OCI-LY1 (cell line): Measurements from ENCODE around the gene ID2.

Experiments used
- H2AFZ ChIP-seq: fragments of 200-600 bp; sonication (generic), shearing (Covaris generic); 2 replicates; pipeline ENCODE4 v1.6.0; 2014; ENCODE audit warnings: antibody characterized with exemption, mild to moderate bottlenecking, low read length
- H3F3A ChIP-seq: fragments of 200-600 bp; sonication (generic), shearing (Covaris generic); 2 replicates; pipeline ENCODE4 v1.6.0; 2014; ENCODE audit warnings: mild to moderate bottlenecking, antibody characterized with exemption, low read length, moderate library complexity; ENCODE audit not compliant: insufficient read depth
- H3K27ac ChIP-seq: fragments of 200-600 bp; sonication (generic); 2 replicates; pipeline ENCODE4 v1.5.1; 2014; ENCODE audit warnings: low read length, mixed run types, mild to moderate bottlenecking, low read depth; ENCODE audit not compliant: poor library complexity, severe bottlenecking
- H3K27me3 ChIP-seq: fragments of 200-600 bp; sonication (generic); 2 replicates; pipeline ENCODE4 v1.6.0; 2014; ENCODE audit warnings: antibody characterized with exemption, mild to moderate bottlenecking, low read length, moderate library complexity; ENCODE audit not compliant: insufficient read depth
- H3K36me3 ChIP-seq: fragments of 200-600 bp; sonication (generic); 2 replicates; pipeline ENCODE4 v1.6.1; 2014; ENCODE audit warnings: mild to moderate bottlenecking, antibody characterized with exemption, low read length, moderate library complexity, mixed read lengths; ENCODE audit not compliant: insufficient read depth
- H3K4me1 ChIP-seq: fragments of 200-600 bp; sonication (generic); 2 replicates; pipeline ENCODE4 v1.5.1; 2014; ENCODE audit warnings: mild to moderate bottlenecking, low read length, moderate library complexity; ENCODE audit not compliant: insufficient read depth, severe bottlenecking
- H3K4me2 ChIP-seq: fragments of 200-600 bp; sonication (generic), shearing (Covaris generic); 2 replicates; pipeline ENCODE4 v1.6.1; 2014; ENCODE audit warnings: low read length
- H3K4me3 ChIP-seq: fragments of 200-600 bp; sonication (generic); 2 replicates; pipeline ENCODE4 v1.5.1; 2014; ENCODE audit warnings: low read length, low read depth, mild to moderate bottlenecking, mixed read lengths; ENCODE audit not compliant: poor library complexity, severe bottlenecking
- H3K79me2 ChIP-seq: fragments of 200-600 bp; shearing (Covaris generic); 2 replicates; pipeline ENCODE4 v1.6.1; 2016; ENCODE audit warnings: mixed run types, low read length, mixed read lengths; ENCODE audit not compliant: insufficient read depth
- H3K9ac ChIP-seq: fragments of 200-600 bp; sonication (generic), shearing (Covaris generic); 2 replicates; pipeline ENCODE4 v1.6.1; 2014; ENCODE audit warnings: mild to moderate bottlenecking, low read length, mixed read lengths
- H3K9me2 ChIP-seq: fragments of 200-600 bp; sonication (generic), shearing (Covaris generic); 2 replicates; pipeline ENCODE4 v1.6.1; 2014; ENCODE audit warnings: low read depth, mild to moderate bottlenecking, low read length, mixed read lengths
- H3K9me3 ChIP-seq: fragments of 200-600 bp; shearing (Covaris generic); 2 replicates; pipeline ENCODE4 v1.6.1; 2014; ENCODE audit warnings: low read length, mixed read lengths
- H4K20me1 ChIP-seq: fragments of 200-600 bp; sonication (generic), shearing (Covaris generic); 2 replicates; pipeline ENCODE4 v1.6.0; 2016; ENCODE audit warnings: mild to moderate bottlenecking, low read length; ENCODE audit not compliant: insufficient read depth
- CTCF ChIP-seq: fragments of 200-600 bp; sonication (generic), shearing (Covaris generic); IDR thresholded peaks from 2 replicates; pipeline ENCODE4 v1.5.1; 2017; ENCODE audit warnings: mild to moderate bottlenecking, antibody characterized with exemption, low read length, moderate library complexity, mixed read lengths
- EZH2 ChIP-seq: fragments of 200-600 bp; sonication (generic), shearing (Covaris generic); IDR thresholded peaks from 2 replicates; pipeline ENCODE4 v1.8.0; 2017; ENCODE audit warnings: borderline replicate concordance, mixed run types, mild to moderate bottlenecking, antibody characterized with exemption, low read length, moderate library complexity, mixed read lengths

The ID2 gene

GRCh38 chr2:8694737-8695136 is 12.9 kb downstream of the ID2 start:
- no peak overlapping the region for H3K9ac ChIP-seq
- H3K27ac ChIP-seq = no peak overlapping the region
- no peaks in the 10 kb centered on the region; the same call in 1 of the 2 replicates for H3K27me3 ChIP-seq
- H3K36me3 ChIP-seq = no peaks in the 10 kb centered on the region
- H3K9me2 ChIP-seq = no peaks in the 10 kb centered on the region
- no peaks in the 10 kb centered on the region for H3F3A ChIP-seq
- no peaks in the 10 kb centered on the region for H4K20me1 ChIP-seq
- H3K4me1 ChIP-seq = peaks cover 8% of the 10 kb centered on the region
- no peaks in the 10 kb centered on the region for H3K9me3 ChIP-seq
- TF ChIP-seq EZH2 (no peak), CTCF (no peak)
- no peak overlapping the region for H2AFZ ChIP-seq
- no peak overlapping the region for H3K4me3 ChIP-seq
- no peak overlapping the region for H3K4me2 ChIP-seq
- H3K79me2 ChIP-seq = no peaks in the 10 kb centered on the region

- Histone ChIP-seq H3K36me3 (no peaks in the 10 kb centered on the region), H3K27me3 (peaks cover 6% of the 10 kb centered on the region; the same call in 1 of the 2 replicates), H3K9me3 (no peaks in the 10 kb centered on the region)
Measured at GRCh38 chr2:8697190-8697589, 15.3 kb downstream of the ID2 start.

DNA sequence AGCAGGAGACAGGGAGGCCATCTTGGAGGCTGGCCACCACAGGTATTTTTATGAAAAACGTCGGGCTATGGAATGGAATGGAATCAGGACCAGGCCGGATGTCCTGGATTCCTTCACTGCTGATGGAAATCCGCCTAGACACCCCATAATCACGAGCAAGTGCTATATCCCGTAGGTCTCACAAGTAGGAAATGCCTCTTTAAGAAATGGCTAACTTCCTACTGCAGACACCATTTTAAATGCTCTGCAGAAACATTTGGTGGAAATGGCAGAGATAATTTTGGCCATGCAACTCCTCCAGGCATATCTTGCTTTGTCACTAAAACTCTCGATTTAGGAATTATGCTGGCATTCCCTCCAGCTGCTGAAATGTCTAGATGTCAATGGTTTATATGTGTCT is 18.0 kb downstream of the ID2 start:
- Histone ChIP-seq H4K20me1 (no peaks in the 10 kb centered on the region), H3K36me3 (no peaks in the 10 kb centered on the region), H3K79me2 (no peaks in the 10 kb centered on the region), H3K4me3 (no peak overlapping the region), H3K27ac (no peak overlapping the region), H3F3A (no peaks in the 10 kb centered on the region), H3K9ac (no peak overlapping the region), H2AFZ (no peak overlapping the region), H3K4me1 (no peaks in the 10 kb centered on the region), H3K4me2 (no peak overlapping the region), H3K27me3 (peaks cover 6% of the 10 kb centered on the region; the same call in 1 of the 2 replicates), H3K9me2 (no peaks in the 10 kb centered on the region), H3K9me3 (no peaks in the 10 kb centered on the region)
- no peak for TF ChIP-seq CTCF
- no peak for TF ChIP-seq EZH2

More at GRCh38 chr2:8697190-8697589, 15.3 kb downstream of the ID2 start:
- no peak overlapping the region for H3K9ac ChIP-seq
- no peak overlapping the region for H2AFZ ChIP-seq
- no peak overlapping the region for H3K4me3 ChIP-seq
- no peaks in the 10 kb centered on the region for H3K79me2 ChIP-seq
- H3K4me2 ChIP-seq = no peak overlapping the region
- no peak overlapping the region for H3K27ac ChIP-seq
- H3K4me1 ChIP-seq = peaks cover 8% of the 10 kb centered on the region
- TF ChIP-seq CTCF (no peak), EZH2 (no peak)
- H4K20me1 ChIP-seq = no peaks in the 10 kb centered on the region
- no peaks in the 10 kb centered on the region for H3F3A ChIP-seq
- no peaks in the 10 kb centered on the region for H3K9me2 ChIP-seq
